ENCODE data around the gene KRT84.
"Not testable (repeated sequence)": the region's sequence is repeated elsewhere in the genome, so short reads cannot be mapped to it uniquely, and the experiment has no call there.

Gene KRT84

DNA sequence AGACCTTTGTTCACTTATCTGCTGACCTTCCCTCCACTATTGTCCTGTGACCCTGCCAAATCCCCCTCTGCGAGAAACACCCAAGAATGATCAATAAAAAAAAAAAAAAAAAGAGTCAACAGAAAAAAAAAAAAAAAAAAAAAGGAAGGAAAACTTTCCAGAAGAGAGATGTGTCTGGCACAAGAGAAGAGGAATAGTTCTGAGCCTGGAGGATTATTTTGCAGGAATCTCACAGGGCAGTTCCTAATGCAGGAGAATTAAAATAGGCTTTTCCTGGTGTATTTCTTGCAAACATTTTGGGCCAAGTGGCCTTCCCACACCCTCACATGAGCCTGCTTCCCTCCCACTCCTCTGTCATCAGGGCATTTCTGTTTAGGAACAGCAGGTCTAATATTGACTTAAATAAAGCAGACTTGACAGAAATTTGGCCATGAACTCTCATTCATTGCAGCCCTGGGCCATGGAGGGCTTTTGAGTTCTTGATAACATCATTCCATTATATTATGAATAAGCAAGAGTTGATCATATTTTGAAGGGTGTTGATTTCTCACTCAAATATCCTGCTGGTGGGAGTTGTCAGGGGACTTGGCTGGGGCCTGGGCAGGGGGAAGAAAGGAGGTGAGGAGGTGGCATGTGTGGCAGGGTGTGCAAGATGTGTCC lies 25.3 kb upstream of the KRT84 start:
- not testable (repeated sequence) for DNase-seq (ENCODE audit: low read depth)

- no peak for DNase-seq (ENCODE audit: low read depth)
Measured at GRCh38 chr12:52407918-52408317, 22.5 kb upstream of the KRT84 start.

DNA sequence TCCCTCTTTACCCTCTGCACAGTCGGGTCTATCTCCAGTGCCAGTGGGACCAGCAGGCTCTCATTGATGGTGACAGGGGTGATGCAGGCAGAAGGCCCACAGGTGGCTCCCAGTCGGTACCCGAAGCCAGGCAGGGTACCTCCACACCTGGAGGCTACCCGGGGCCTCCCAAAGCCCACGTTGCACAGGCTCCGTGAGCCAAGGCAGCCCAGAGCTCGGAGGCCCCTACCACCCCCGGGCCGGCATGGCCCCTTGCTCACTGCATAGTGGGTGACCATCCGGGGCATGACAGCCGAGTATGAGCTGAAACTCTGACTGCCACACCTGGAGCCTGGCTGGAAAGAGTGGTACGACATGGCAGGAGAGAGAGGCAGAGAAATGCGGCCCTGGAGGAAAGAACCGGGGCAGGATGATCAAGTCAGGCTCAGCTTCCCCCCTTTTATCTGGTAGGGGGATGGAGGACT lies 20.5 kb upstream of the KRT84 start, which contains the start of gene KRT82:
KRT82 (minus strand) TSS at position 414 of the 464 bp plus-strand sequence; CDS start at position 356, 58 bp downstream.
- DNase-seq (ENCODE audit: low read depth) = no peak

GRCh38 chr12:52404951-52405350 lies 19.5 kb upstream of the KRT84 start:
- no peak for DNase-seq (ENCODE audit: low read depth)

GRCh38 chr12:52403561-52403960 lies 18.1 kb upstream of the KRT84 start:
- no peak for DNase-seq (ENCODE audit: low read depth)

- DNase-seq (ENCODE audit: low read depth) = no peak
Measured at GRCh38 chr12:52402873-52403540, 17.6 kb upstream of the KRT84 start.

GRCh38 chr12:52402377-52402776 lies 16.9 kb upstream of the KRT84 start:
- no peak for DNase-seq (ENCODE audit: low read depth)

- DNase-seq (ENCODE audit: low read depth) = no peak
Measured at GRCh38 chr12:52401926-52402325, 16.5 kb upstream of the KRT84 start.

DNA sequence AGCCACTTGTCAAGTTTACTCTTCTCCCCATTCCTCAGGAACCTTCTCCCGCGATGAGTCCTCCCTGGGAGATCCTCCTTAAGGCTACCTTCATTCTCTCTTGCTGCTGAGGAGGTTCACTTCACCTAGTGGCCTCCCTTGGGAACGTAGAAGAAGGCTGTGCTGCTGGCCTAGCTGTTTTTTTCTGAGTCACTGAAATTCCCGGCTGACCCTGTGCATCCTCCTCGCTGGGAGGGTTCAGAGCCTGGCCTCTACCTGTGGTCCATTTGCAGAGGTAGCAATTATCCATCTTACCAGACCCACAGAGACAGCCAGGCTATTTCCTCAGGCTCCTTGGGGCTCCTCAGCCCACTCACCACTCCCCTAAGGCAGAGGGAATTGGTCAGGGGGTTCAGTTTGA lies 16.1 kb upstream of the KRT84 start:
- no peak for DNase-seq (ENCODE audit: low read depth)

DNA sequence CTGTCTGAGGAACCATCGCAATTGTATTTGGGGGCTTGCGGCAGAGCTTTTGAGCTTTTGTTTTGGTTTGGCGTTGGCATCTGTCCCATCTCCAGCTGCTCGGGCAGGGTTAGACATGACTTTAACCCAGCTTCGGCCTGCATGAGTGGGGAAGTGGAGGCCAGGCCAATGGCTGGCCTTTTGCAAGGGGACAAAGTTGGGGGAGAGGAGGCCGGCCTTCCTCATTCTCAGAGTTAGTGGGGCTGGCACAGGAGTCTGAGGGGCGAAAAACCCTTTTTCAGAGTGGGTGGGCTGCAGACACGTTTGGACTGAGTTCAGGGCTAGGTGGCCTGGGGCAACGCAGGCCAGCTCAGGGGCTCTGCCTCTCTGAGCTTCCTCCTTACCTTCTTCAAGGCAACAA lies 15.5 kb upstream of the KRT84 start:
- DNase-seq (ENCODE audit: low read depth) = no peak

DNA sequence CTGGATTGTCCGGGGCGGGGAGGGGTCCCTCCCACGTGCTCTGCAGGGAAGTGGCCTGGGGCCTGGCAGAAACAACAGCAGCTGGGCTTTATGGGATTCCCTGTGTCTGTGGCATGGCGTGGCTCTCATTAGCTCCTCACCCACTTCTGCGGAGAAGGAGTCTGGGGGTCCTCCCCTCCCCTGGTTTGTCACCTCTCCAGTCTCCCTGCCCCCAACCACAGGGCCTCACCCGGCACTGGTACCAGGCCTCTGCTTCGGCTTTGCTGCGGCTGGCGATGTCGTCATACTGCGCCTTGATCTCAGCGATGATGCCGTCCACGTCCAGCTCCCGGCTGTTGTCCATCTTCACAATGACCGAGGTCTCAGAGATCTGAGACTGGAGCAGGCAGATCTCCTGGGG lies 14.3 kb upstream of the KRT84 start:
- no peak for DNase-seq (ENCODE audit: low read depth)

DNA sequence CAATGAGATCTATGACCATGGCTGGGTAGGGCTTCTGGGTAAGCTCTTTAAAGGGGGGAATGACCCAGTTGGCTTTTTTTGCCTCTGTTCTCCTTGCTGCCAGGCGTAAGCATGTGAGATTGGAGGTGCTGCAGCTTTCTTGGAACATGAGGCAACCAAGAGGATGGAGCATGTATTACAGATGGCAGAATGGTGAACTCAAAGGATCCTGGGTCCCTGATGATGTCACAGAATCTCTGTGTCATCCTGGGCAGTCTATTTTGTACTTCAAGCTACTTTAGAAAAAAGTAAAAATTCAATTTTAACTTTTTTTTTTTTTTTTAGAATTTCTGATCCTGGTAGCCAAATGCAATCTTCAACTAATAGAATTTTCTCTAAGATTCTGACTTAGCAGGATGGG lies 12.7 kb upstream of the KRT84 start:
- no peak for DNase-seq (ENCODE audit: low read depth)

DNA sequence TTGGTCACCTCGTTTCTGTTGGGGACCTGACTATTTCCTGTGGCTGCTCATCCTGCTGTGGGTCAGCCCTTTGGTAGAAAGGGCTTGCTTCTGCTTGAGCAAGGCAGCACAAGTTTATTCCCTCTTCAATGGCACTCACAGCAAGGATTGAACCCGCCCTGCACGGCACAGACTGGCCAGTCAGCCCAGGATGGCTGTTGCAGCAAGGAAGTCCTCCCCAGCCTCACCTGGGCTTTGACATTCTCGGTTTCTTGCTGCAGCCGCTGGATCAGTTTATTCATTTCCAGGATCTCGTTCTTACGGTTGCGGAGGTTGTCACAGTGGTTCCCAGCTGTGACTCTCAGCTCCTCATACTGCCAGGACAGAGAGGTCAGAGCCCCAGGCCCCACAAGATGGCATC lies 11.2 kb upstream of the KRT84 start:
- DNase-seq (ENCODE audit: low read depth) = no peak

DNA sequence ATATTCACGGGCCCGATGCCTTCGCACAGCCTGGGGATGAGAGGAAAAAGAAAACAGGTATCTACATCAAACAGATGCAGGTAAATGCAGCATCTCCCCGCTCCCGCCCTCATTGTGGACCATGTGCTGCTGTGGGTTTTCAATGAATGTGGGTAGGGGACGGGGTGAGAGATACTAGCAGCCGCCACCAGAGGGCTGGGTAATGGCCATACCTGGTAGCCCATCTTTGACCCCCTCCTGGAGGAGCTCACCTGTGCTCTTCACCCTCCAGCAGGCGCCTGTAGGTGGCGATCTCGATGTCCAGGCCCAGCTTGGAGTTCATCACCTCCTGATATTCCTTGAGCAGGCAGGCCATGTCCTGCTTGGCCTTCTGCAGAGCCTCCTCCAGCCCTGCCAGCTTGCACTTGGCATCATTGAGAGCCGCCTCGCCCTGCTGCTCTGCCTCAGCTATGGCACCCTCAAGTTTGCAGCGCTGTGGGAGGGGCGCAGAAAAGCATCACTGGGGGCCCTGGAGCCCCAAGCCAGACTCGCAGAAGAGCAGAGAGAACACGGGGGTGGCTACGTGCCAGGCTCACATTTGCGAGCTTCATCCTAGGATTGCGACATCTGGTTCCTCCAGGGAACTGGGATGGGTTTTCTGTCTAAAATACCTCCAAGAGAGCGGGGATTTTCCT lies 10.4 kb upstream of the KRT84 start:
- peak; percentile 45 for DNase-seq (ENCODE audit: low read depth)

GRCh38 chr12:52394836-52395405 lies 9.5 kb upstream of the KRT84 start:
- no peak for DNase-seq (ENCODE audit: low read depth)

DNA sequence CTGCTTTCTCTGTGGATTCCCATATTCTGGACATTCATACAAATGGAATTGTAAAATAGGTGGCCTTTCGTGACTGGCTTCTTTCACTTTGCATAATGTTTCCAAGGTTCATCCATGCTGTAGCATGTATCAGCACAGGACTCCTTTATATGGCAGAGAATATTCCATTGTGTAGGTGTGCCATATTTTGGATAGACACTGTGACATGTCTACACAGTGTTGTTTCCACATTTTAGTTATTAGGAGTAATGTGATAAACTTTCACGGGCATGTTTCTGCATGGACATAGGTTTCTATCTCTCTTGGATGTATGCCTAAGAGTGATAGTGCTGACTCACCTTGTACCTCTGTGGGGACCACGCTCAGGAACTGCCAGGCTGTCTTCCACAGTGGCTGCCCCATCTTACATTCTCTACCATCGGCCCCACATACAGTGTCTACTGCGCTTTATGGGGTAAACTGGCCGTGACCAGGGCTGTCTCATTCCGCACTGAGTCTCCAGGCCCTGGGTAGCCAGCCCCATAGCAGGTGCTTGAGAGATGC lies 7.1 kb upstream of the KRT84 start:
- DNase-seq (ENCODE audit: low read depth) = no peak

GRCh38 chr12:52391618-52392002 lies 6.2 kb upstream of the KRT84 start:
- no peak for DNase-seq (ENCODE audit: low read depth)

DNA sequence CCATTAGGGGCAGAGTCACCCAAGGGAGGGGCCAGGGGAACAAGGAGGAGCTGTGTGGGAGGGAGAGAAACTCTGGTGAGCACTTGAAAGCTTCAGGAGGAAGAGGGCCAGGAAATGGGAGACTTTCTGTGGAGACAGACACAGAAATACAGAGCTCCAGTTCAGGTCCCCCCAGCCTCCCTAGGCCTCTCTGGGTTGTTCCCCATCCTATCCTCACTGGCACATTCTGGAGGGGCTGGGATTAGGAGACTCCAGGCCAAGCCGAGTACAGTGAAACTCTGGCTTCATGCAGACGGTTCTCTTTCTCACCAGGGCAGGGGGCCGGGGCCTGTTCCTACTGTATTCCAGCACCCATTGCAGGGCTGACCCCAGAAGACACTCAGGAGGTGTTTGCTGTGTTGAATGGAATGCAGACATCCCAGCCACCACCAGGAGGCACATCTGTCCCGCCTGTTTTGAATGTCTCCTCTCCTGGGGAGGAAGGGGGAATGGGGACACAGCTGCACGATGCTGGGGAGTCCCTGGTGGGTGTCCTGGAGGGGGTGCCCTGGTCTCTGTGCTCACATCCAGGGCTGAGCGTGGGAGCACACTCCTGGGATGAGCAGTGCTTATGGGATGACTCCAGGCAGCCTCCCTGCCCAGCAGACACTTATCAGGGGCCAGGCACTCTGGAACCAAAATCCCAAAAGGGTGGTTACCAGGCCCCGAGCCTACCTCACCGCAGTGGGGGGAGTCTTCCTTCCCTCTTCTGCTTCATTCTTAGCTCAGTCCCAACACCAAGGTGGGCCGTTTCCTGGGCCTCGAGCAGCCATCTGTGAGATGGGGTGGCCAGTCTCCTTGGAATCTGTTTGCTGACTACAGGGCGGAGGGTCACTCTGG lies 5.5 kb upstream of the KRT84 start:
- peak; percentile 7 for DNase-seq (ENCODE audit: low read depth)

GRCh38 chr12:52389313-52390207 lies 4.1 kb upstream of the KRT84 start:
- DNase-seq (ENCODE audit: low read depth) = peak; percentile 71

- DNase-seq (ENCODE audit: low read depth) = no peak
Measured at GRCh38 chr12:52387859-52388258, 2.4 kb upstream of the KRT84 start.

DNA sequence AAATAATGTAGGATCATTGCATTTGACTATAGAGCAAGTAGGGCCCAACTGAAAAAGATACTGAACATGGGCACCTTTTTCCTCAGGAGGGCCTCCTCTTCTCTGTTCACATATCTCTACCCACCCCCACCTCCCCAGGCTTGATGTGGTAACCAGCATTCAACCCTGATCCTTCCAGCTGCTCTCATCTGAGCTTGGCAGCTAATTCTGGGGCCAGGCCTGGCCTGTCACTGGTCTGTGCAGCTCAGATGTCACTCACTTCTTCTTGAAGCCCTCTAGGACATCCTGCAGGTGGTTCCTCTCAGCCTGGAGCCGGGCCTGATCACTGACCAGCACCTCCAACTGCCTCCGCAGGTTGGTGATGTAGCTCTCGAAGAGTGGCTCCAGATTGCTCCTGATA lies 2.1 kb downstream of the KRT84 start:
- DNase-seq (ENCODE audit: low read depth) = no peak

Data from amniotic epithelial cell (primary cell).